Ovary (tissue), 9 donors: ENCODE results near the gene POLDIP3. TPM values are rescaled to one million over a fixed set of nuclear protein-coding genes. Genes with fewer than 3 reads are reported as not detected.

Experiments
- DNase-seq, 5 donors: peaks; one replicate each; pipeline ENCODE4 v3.0.0-alpha.2; 2019 to 2020
- H3K27ac ChIP-seq, 2 donors: fragments of 200-600 bp; one replicate each; pipeline versions ENCODE4 v1.5.1 to v1.8.0; 2019 to 2022
- H3K27me3 ChIP-seq: fragments of 200-600 bp; one replicate; pipeline ENCODE4 v1.8.0; 2022
- H3K36me3 ChIP-seq: fragments of 200-600 bp; sonication (generic); one replicate; pipeline ENCODE4 v1.5.1; 2019
- H3K4me1 ChIP-seq: one replicate; pipeline ENCODE4 v1.8.1; 2013; ENCODE audit warnings: mild to moderate bottlenecking, moderate library complexity; ENCODE audit not compliant: insufficient read depth
- H3K4me3 ChIP-seq: fragments of 200-600 bp; sonication (generic); one replicate; pipeline ENCODE4 v1.5.1; 2017
- H3K9me3 ChIP-seq, 2 donors: fragments of 200-600 bp in 1 of 2; sonication (generic) in 1 of 2; one replicate each; pipeline versions ENCODE4 v1.5.1 to v1.8.1; 2013 to 2019; ENCODE audit warnings: mild to moderate bottlenecking in 1 of 2, moderate library complexity in 1 of 2
- EP300 ChIP-seq: sonication (generic); formaldehyde crosslinking; IDR thresholded peaks from one replicate; pipeline ENCODE4 v1.6.1; 2017; ENCODE audit warnings: antibody characterized with exemption
- POLR2A ChIP-seq: fragments of 450-650 bp; IDR thresholded peaks from one replicate; pipeline ENCODE4 v1.6.1; 2017; ENCODE audit warnings: antibody characterized with exemption, mild to moderate bottlenecking, moderate library complexity
- WGBS, 3 donors: extraction: QIAGEN DNeasy Blood & Tissue Kit in 1 of 3; methylation state at CpG; one replicate each; pipeline versions ENCODE4 v1.1.5 to v1.1.7; 2013 to 2017; 5-methylcytosine and 5-hydroxymethylcytosine counted together
- intact Hi-C, 4 donors: fragments of 100-400 bp; cut with DNase I; formaldehyde crosslinking; loops; one replicate each; pipeline versions ENCODE4 v1.11.0 to v1.15.1; 2022 to 2023
- polyA plus RNA-seq, 2 donors: library from polyadenylated mRNA; stranded (reverse); fragments of 200-250 nt in 1 of 2; fragments of 350-450 nt in 1 of 2; fragmentation: Illumina TruSeq in 1 of 2; extraction: RNeasy Lipid Tissue Mini Kit (QIAGEN cat#74804) in 1 of 2; gene quantifications; one replicate each; pipeline ENCODE4 v1.2.3, GENCODE V29; 2013 to 2014
- total RNA-seq, 7 donors: library from RNA; depleted of rRNA in 2 of 7; stranded (reverse); fragments of >200 nt in 2 of 7; fragmentation: NEBNext Ultra II Directional in 3 of 7; extraction: Animal tissue kit (Norgen Biotek cat#: 25700) in 3 of 7; gene quantifications; one replicate each; pipeline versions ENCODE4 v1.1.0 to v1.2.4, GENCODE V29; 2016 to 2023
- TF ChIP-seq, protein P1 (sequence below), 3 donors: fragments of 450-650 bp in 2 of 3; fragments of 200-600 bp in 1 of 3; IDR thresholded peaks; one replicate each; pipeline versions ENCODE4 v1.5.1 to v1.8.0; 2016 to 2022; ENCODE audit warnings: antibody characterized with exemption in 3 of 3, mild to moderate bottlenecking in 1 of 3
- donor health status: DM: no; HTN: no; CAD: no; lungs with moderate emphysema.
- donor health status: DM: no; HTN: no; CAD: no.
- donor health status: Bipolar disorder and iron deficiency.
- donor health status: DM: yes; HTN: yes; CAD: no.
- donor health status: DM: no; HTN: no; CAD: no.
- donor health status: DM: yes; HTN: yes; CAD: no.

The POLDIP3 gene
- total and polyA plus RNA-seq, 9 donors, result 44.0 to 133 (median 103) TPM

DNA sequence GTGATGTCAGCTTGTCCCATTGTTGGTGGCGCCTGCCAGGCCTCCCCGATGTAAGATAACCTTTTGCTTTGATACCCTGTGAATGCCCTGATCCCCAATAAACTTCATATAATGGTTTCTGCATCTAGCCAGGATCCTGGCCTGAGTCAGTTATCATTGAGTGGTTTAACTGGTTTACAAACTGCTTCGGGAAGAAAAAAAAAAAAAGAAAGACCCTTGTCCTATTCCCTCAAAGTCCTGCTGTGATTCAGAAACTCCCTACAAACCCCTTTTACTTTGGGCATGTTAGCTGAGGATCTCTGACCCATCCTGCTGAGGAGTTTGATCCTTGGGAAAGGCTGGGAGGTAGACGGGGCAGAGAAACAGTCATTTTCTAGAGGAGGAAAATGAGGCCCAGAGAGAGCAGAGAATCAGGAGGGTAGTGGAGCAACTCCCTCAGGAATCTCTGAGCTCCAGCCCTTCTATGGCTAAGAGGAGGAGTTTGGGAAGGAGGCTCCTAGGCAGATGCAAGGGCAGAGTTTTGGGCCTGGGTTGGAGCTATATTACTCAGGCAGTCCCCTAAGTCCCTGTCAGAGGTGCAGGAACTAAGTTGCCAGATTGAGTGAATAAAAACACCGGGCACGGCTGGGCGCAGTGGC, 39.9 kb upstream of the POLDIP3 start:
- WGBS, 3 donors, result 84 to 90% (median 86%) methylated on average over 7 of the region's 7 CpGs
- no peak overlapping the region for H3K27ac ChIP-seq
- intact Hi-C loops, result no loop called here
- no peaks in the 10 kb centered on the region for H3K9me3 ChIP-seq
- TF ChIP-seq POLR2A, result no peak
- no peaks in the 10 kb centered on the region for H3K4me1 ChIP-seq
- H3K4me3 ChIP-seq, result no peak overlapping the region
- H3K27me3 ChIP-seq, result no peaks in the 10 kb centered on the region
- H3K36me3 ChIP-seq, result no peaks in the 10 kb centered on the region
- DNase-seq, result no peak

DNA sequence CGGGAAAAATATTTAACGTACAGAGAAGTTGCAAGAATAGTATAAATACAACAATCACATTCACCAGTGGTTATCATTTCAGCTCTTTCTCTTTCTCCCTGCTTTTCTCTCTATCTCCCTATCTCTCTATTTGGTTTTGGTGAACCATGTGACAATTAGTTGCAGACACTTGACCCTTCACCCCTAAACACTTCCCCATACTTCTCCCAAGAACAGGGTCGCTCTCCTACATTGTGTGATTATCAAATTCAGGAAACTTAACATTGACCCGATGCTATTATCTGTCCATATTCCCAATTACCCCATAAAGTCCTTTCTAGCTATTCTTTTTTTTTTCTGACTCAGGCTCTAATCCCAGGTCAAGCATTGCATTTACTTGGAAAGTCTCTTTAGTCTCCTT, 39.3 kb upstream of the POLDIP3 start:
- intact Hi-C loops, result no loop called here
- Histone ChIP-seq H3K36me3 (no peaks in the 10 kb centered on the region), H3K27me3 (no peaks in the 10 kb centered on the region), H3K27ac (no peak overlapping the region), H3K4me3 (no peak overlapping the region), H3K9me3 (no peaks in the 10 kb centered on the region), H3K4me1 (no peaks in the 10 kb centered on the region)
- 83 to 93% (median 88%) methylated on average over 4 of the region's 4 CpGs for WGBS, 3 donors
- DNase-seq, result no peak
- TF ChIP-seq POLR2A (no peak), EP300 (no peak)
- TF ChIP-seq, protein P1, sequence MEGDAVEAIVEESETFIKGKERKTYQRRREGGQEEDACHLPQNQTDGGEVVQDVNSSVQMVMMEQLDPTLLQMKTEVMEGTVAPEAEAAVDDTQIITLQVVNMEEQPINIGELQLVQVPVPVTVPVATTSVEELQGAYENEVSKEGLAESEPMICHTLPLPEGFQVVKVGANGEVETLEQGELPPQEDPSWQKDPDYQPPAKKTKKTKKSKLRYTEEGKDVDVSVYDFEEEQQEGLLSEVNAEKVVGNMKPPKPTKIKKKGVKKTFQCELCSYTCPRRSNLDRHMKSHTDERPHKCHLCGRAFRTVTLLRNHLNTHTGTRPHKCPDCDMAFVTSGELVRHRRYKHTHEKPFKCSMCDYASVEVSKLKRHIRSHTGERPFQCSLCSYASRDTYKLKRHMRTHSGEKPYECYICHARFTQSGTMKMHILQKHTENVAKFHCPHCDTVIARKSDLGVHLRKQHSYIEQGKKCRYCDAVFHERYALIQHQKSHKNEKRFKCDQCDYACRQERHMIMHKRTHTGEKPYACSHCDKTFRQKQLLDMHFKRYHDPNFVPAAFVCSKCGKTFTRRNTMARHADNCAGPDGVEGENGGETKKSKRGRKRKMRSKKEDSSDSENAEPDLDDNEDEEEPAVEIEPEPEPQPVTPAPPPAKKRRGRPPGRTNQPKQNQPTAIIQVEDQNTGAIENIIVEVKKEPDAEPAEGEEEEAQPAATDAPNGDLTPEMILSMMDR (IDR thresholded peaks at IDR 0.05), result no peak

DNA sequence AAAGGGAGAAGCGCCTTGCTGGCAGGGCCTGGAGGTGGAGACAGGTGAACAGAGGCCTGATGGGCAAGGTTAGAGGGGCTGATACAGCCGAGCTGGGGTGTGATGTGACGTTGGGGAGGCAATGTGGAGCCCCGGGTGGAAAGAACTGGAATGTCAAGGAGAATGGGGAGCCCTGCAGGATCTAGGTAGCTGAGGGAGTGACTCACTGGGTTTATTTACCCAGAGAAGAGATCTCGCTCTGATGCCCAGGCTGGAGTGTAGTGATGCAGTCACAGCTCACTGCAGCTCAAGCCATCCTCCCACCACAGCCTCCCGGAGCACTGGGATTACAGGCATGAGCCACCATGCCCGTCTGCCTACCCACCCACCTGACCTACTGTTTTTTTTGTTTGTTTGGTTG, 36.5 kb upstream of the POLDIP3 start:
- TF ChIP-seq, protein P1 (IDR thresholded peaks at IDR 0.05), result no peak
- TF ChIP-seq EP300, result no peak
- no peak for TF ChIP-seq POLR2A
- no peaks in the 10 kb centered on the region for H3K27me3 ChIP-seq
- no peak for DNase-seq
- intact Hi-C loops, result no loop called here
- no peaks in the 10 kb centered on the region for H3K36me3 ChIP-seq
- no peaks in the 10 kb centered on the region for H3K9me3 ChIP-seq
- H3K27ac ChIP-seq, result no peak overlapping the region
- peaks cover 19% of the 10 kb centered on the region for H3K4me1 ChIP-seq
- WGBS, 3 donors, result 74 to 81% (median 76%) methylated on average over 7 of the region's 7 CpGs
- no peak overlapping the region for H3K4me3 ChIP-seq

DNA sequence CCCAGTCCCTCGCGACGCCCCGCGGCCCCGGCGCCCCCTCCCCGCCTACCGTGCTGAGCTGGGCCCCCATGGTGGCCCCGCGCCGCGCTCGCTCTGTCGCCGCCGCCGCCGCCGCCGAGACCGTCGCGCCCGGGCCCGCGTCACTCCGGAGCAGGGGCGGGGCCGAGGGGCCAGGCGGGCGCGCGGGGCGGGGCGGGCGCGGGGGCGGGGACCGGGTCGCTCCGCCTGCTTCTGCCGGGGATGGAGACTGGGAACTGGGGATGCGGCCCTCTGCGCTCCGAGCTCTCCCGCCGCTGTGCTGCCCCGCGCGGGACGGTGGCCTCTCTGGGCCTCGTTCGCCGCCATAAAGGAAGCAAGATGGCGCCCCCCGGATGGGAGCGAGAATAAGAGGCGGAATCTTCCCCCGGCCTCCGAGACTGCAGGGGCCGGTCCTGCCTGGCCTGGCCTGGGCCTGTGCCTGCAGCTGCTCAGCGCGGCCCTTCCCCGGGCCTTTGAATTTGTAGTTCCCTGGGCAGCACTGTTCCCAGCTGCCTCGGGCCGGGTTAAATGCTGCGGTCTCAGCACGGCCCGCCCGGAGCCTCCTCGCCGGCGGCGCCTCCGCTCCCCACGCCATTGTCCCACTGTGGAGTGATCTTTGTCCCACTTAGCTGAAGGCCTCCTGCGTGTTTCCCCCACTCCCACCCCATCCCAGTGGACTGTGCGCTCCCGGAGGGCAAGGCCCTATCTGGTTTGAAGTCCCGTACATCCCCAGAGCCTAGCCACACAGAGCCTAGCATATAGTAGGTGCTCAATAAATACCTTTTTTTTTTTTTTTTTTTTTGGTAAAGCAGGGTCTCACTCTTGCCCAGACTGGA, 34.8 kb upstream of the POLDIP3 start, which contains the start of gene CYB5R3:
TSS of gene CYB5R3 (minus strand) at position 147 of the 854 bp plus-strand sequence. CDS start at position 70, 77 bp downstream.
- Histone ChIP-seq H3K4me3 (peak within 1 kb of the TSS; percentile 93), H3K4me1 (peaks cover 29% of the 10 kb centered on the region), H3K27me3 (no peaks in the 10 kb centered on the region), H3K36me3 (no peaks in the 10 kb centered on the region), H3K27ac (peak within 1 kb of the TSS; percentile 93 to 99), H3K9me3 (no peaks in the 10 kb centered on the region)
- 2 to 9% (median 3%) methylated on average over 31 to 76 of the region's 81 CpGs for WGBS, 3 donors
- DNase-seq, result peak; percentile 73 to 87 (median 83)
- intact Hi-C loops, result no loop called here
- TF ChIP-seq EP300 (no peak), POLR2A (no peak)
- TF ChIP-seq, protein P1 (IDR thresholded peaks at IDR 0.05), result no peak
